Measurements from ENCODE around the gene NSD2.

- no peak for TF ChIP-seq CTCF (IDR thresholded peaks at IDR 0.05)
- TF ChIP-seq ZFX (IDR thresholded peaks at IDR 0.05; ENCODE audit: borderline replicate concordance) = no peak
These were observed 1.5 kb upstream of the NSD2 start for GRCh38 chr4:1869530-1870327.
